A673 (cell line): ENCODE results near the gene SLC25A23.

Source experiments
- CTCF ChIP-seq: fragments of 300-800, 200-600 bp; sonication (generic); conservative IDR thresholded peaks from 2 replicates; pipeline ENCODE4 v1.5.1; 2017; ENCODE audit warnings: low read depth, mild to moderate bottlenecking, antibody characterized with exemption, low read length, moderate library complexity, mixed read lengths
- EZH2 ChIP-seq: fragments of 200-600 bp; sonication (generic); IDR thresholded peaks from 2 replicates; pipeline ENCODE4 v1.6.1; 2017; ENCODE audit warnings: borderline replicate concordance, low read depth, mild to moderate bottlenecking, mixed read lengths, antibody characterized with exemption, low read length; ENCODE audit not compliant: poor library complexity, severe bottlenecking

- no peak for TF ChIP-seq CTCF
- no peak for TF ChIP-seq EZH2
These were observed 7.4 kb downstream of the SLC25A23 start for GRCh38 chr19:6452223-6452614.
